NCI-H345 treated with DMSO at 0.1 percent for 48 hours (cell line): Measurements from ENCODE around the gene FAM53B.

ENCODE experiments used
- DNase-seq: peaks from one replicate; lab custom pipeline; 2025; ENCODE audit not compliant: unreplicated experiment; lab: John Stamatoyannopoulos, UW

FAM53B gene

GRCh38 chr10:124587811-124588211 lies 156.4 kb downstream of the FAM53B start:
- DNase-seq, result no peak

GRCh38 chr10:124586142-124586541 lies 158.0 kb downstream of the FAM53B start:
- DNase-seq, result no peak

GRCh38 chr10:124579011-124579399 lies 165.2 kb downstream of the FAM53B start:
- no peak for DNase-seq

GRCh38 chr10:124578231-124579010 lies 165.8 kb downstream of the FAM53B start:
- no peak for DNase-seq

GRCh38 chr10:124577651-124578050 lies 166.5 kb downstream of the FAM53B start:
- DNase-seq, result no peak

- no peak for DNase-seq
These were observed 167.4 kb downstream of the FAM53B start for GRCh38 chr10:124576526-124577420.

- no peak for DNase-seq
These were observed 168.8 kb downstream of the FAM53B start for GRCh38 chr10:124575107-124576035.

GRCh38 chr10:124574456-124575070 lies 169.6 kb downstream of the FAM53B start:
- no peak for DNase-seq

- no peak for DNase-seq
These were observed 170.3 kb downstream of the FAM53B start for GRCh38 chr10:124573726-124574455.

- no peak for DNase-seq
These were observed 171.4 kb downstream of the FAM53B start for GRCh38 chr10:124572751-124573150.

- DNase-seq, result no peak
These were observed 173.5 kb downstream of the FAM53B start for GRCh38 chr10:124570646-124571045.

GRCh38 chr10:124569623-124570470 lies 174.3 kb downstream of the FAM53B start:
- no peak for DNase-seq
